Neural cell (in vitro differentiated cells): Measurements from ENCODE around the gene PHACTR1.

Experiments
- CTCF ChIP-seq: fragments of 450-650 bp; IDR thresholded peaks from 2 replicates; pipeline ENCODE4 v1.5.1; 2014; ENCODE audit warnings: antibody characterized with exemption, mild to moderate bottlenecking, moderate library complexity; ENCODE audit not compliant: poor library complexity, severe bottlenecking
- TAF1 ChIP-seq: IDR thresholded peaks from 2 replicates; pipeline ENCODE4 v1.6.1; 2012; ENCODE audit warnings: low read depth

GRCh38 chr6:12845224-12846004, 128.8 kb downstream of the PHACTR1 start:
- TF ChIP-seq CTCF (no peak), TAF1 (no peak)
